NCI-H1417 (cell line): ENCODE results near the gene FREM3.

Experiments
- DNase-seq, 3 experiments: peaks; one replicate each; lab custom pipeline; 2025; lab: John Stamatoyannopoulos, UW

The FREM3 gene

DNA sequence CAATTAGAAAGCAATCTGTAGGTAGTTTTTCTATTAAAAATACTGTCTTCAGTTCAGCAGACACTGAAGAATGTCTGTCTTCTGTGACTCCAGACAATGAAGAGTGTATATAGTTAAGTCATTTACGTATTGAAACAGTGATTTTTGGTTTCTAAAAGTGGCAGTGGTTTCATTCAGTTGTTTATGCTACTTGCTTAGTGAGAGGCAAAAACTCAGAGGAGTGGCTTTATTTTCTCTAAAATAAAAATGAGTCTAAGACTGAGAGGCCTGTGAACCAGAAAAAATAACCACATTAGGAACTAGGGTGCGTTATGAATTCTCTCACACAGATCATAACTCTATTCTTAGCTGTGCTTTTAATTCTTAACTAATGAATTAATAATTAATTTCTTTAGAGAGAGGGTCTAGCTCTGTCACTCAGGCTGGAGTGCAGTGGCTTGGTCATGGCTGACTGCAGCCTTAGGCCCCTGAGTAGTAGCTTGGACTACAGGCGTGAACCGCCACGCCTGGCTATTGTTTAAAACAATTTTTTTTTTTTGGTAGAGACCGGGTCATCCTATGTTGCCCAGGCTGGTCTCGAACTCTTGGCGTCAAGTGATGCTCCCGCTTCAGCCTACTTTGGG, 31.4 kb downstream of the FREM3 start:
- DNase-seq: no peak

GRCh38 chr4:143667461-143667860, 33.0 kb downstream of the FREM3 start:
- DNase-seq: no peak

DNA sequence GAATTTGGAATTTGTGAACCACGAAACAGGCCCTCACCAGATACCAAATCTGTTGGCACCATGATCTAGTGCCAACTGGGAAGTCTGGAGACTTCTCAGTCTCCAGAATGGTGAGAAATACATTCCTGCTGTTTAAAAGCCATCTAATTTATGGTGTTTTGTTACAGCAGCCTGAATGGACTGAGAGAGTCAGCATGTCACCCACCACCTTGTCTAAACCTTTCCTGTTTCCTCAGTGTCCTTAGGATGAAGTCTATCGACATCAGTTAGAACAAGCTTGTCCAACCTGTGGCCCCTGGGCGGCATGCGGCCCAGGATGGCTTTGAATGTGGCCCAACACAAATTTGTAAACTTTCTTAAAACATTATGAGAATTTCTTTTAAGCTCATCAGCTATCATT, 42.1 kb downstream of the FREM3 start:
- DNase-seq: no peak

- DNase-seq: no peak
Measured at GRCh38 chr4:143654571-143654970, 45.9 kb downstream of the FREM3 start.

GRCh38 chr4:143653031-143653430, 47.4 kb downstream of the FREM3 start:
- DNase-seq: no peak

DNA sequence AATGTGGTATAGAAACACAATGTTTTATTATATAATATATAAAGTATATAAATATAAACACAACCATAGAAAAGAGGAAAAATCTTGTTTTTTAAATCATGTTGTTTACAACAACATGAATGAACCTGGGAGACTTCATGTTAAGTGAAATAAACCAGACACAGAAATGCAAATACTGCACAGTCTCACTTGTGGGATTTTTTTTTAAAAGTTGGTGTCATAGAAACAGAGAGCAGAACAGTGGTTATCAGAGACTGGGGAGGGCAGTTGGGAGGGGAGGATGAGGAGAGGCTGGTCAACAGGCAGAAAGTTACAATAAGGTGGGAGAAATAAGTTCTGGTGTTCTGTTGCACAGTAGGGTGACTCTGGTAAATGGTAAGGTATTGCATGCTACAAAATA, 57.1 kb downstream of the FREM3 start:
- no peak for DNase-seq

GRCh38 chr4:143642611-143643010, 57.9 kb downstream of the FREM3 start:
- DNase-seq: no peak

- no peak for DNase-seq
Measured at GRCh38 chr4:143641361-143641760, 59.1 kb downstream of the FREM3 start.

DNA sequence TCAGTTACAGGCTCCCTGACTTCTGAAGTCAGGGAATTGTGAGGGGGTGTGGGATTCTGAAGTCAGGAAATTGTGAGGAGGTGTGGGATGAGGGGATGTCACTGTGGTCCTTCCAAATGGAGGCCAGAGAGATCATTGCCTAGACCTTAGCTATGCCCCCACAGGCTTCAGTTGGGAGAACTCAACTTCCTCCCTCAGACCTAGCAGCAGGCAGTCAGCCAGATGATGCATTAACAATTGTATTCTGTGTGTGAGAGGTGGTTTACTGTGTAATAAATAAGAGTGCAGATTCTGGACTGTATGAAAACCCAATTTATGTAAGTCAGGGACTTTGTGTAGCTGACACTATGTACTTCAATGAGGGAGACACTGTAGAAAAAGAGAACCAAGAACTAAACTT, 65.7 kb downstream of the FREM3 start:
- no peak for DNase-seq

- no peak for DNase-seq
Measured at GRCh38 chr4:143633833-143634232, 66.6 kb downstream of the FREM3 start.

DNA sequence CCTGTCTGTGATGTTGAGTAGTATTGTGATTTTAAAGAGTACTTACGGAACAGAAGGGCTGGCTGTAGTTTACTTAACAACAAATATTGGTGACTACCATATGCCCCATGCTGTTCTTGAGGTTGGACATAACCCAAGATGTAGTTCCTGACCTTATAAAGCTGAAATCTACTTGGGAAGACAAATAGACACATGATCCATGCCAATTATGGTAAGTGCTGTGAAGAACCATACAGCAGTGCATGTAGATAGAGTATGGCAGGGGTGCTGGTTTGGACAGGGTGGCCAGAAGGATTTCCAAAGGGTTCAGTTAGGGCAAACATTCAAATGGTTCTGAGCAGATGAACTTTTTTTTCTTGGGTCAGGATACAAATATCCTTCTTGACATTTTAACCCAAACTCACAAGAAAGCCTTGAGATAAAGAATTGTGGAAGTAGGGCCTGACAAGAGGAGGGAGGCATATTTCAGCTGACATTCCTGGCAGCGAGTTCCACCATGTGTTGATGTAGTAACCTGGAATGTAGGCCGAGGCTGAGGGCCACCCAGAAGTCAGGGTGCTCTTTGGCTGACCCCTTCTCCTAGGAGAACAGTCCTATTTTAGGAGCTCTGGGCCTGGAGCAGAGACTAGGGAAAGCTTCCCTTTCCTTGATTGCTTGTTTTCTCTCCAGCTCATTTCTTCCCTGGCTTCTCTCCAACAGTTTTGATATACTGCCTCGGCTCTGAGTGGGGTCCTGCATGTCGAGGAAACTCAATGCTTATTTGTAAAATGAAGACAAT, 74.2 kb downstream of the FREM3 start:
- DNase-seq: peak in 1 of 3 experiments; percentile 85

- DNase-seq: peak in 2 of 3 experiments; percentile 41 to 85
Measured at GRCh38 chr4:143625632-143626031, 74.8 kb downstream of the FREM3 start.

DNA sequence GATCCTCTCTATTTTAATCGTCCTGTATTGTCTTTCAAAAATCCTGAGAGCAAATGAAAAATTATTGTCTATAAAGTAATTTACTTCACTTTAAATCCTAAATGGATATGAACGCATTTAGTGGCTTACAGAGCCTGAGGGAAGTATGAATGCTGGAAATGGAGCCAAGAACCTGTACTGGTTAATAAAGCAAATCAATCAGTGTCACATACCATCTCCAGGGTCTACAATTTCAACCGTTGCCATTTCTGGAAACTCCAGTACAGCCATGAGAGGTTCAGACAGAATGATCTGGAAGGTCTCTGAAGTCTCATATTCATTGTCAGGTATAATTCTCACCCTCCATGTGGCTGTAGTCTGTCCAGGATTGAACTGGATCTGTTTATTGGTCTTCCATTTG, 76.6 kb downstream of the FREM3 start:
- no peak for DNase-seq

- DNase-seq: no peak
Measured at GRCh38 chr4:143618811-143619210, 81.7 kb downstream of the FREM3 start.

DNA sequence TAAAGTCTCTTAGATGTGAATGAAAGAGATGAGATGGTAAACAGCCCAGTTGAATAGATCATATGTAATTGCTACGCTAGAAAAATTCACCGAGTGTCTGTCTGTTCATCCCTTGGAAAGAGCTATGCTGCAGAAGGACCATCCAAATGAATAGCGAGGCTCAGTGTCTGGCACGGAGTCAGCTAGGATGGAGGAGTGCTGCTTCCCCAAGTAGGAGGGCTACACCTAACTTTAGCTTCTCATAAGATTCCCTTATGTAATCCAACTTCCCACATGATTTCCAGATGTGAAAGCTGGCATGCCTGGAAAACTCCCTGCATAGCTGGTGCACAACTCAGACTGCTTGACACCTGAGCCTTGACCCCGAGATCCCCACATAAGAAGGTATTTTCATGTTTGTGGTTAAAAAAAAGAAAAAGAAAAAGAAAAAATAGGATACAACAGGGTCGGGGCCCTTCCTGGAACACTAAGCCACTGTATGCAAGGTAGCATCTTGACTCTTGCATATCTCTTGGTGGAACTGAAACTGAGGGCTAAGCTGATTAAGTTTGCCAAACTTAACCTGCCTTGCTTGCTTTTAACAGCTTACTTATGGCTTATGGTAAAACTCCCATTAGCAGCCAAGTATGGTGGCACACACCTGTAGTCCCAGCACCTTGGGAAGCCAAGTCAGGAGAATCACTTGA, 82.3 kb downstream of the FREM3 start:
- no peak for DNase-seq

DNA sequence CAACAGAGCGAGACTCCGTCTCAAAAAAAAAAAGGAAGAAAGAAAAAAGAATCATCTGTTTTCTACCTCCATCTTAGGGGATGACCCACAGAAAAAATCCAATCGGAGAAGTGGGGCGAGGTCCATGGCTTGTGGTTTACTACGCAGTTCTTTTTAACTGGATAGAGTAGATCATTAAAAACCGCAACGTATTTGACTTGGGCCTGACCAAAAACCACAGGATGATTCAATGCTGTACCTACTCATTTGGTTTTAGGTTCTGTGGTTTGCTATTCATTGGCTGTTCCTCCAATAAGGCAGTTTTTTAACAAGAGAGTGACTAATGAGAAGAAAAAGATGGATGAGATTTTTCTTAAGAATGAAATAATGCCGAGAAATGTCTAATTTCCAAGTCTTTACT, 83.7 kb downstream of the FREM3 start:
- no peak for DNase-seq

- DNase-seq: no peak
Measured at GRCh38 chr4:143609492-143609891, 91.0 kb downstream of the FREM3 start.

GRCh38 chr4:143606480-143606879, 94.0 kb downstream of the FREM3 start:
- no peak for DNase-seq

DNA sequence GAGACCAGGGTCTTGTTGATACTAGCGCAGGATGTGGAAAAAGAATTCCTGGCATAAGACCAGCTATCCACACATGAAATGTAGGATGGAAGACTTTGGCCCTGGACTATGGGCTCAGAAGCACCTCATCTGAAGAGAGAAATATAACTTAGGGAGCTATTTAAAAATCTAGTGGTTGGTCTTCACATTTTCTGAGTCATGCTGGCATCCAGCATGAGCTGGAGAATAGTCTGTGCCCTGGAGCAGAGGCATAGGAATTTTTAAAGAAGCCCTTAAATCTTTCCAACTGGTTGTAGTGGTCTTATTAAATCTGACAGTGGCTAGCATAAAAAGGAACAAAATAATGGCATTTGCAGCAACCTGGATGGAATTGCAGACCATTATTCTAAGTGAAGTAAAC, 100.6 kb downstream of the FREM3 start:
- DNase-seq: no peak

GRCh38 chr4:143598816-143599215, 101.7 kb downstream of the FREM3 start:
- DNase-seq: no peak

DNA sequence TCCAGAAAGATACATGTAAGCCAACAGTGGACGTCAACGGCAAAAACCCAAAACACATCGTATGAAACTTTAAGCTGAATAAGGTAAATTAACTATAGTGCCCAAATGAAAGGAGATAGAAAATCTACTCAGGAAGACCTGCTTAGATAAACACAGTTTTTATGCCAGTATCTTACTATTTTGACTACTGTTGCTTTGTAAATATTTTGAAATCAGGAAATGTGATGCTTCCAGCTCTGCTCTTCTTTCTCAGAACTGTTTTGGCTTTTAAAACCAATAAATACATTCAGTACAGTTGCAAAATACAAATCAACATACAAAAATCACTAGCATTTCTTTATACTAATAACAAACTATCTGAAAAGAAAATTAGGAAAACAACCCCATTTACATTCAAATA, 103.2 kb downstream of the FREM3 start:
- no peak for DNase-seq

GRCh38 chr4:143587703-143588102, 112.8 kb downstream of the FREM3 start:
- DNase-seq: peak in 1 of 3 experiments; percentile 53

- DNase-seq: no peak
Measured at GRCh38 chr4:143586080-143586479, 114.4 kb downstream of the FREM3 start.
